ENCODE results near the gene RBFOX1. TPM values are rescaled to one million over a fixed set of nuclear protein-coding genes. Genes with fewer than 3 reads are reported as not detected.

The RBFOX1 gene
- total RNA-seq, 1 donor from 2014 or later = 0.84 TPM

DNA sequence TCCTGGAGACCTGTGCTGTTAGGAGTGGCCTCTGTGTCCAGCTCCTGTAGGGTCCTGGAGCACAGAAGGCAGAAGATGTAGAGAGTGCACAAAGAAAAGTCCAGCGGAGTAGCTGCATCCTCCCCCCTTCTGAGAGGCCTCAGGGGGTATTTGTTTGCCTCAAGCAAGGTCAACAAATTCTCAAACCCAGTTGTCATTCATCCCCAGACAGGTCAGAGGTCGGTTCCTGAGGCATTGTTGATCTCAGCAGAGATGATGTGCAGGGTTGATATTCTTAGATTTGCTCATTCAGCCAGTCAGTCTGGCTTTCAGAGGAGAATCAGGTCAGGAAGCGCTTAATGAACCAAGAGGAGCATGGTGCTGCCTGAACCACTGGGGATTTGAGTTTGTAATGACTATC, 8.3 kb upstream of the RBFOX1 start:
- H3K36me3 Mint-ChIP-seq (ENCODE audit: low read depth, unreplicated experiment) = no peaks in the 10 kb centered on the region
- no peaks in the 10 kb centered on the region for H3K9me3 Mint-ChIP-seq (ENCODE audit: unreplicated experiment)
- TF ChIP-seq, protein P1, sequence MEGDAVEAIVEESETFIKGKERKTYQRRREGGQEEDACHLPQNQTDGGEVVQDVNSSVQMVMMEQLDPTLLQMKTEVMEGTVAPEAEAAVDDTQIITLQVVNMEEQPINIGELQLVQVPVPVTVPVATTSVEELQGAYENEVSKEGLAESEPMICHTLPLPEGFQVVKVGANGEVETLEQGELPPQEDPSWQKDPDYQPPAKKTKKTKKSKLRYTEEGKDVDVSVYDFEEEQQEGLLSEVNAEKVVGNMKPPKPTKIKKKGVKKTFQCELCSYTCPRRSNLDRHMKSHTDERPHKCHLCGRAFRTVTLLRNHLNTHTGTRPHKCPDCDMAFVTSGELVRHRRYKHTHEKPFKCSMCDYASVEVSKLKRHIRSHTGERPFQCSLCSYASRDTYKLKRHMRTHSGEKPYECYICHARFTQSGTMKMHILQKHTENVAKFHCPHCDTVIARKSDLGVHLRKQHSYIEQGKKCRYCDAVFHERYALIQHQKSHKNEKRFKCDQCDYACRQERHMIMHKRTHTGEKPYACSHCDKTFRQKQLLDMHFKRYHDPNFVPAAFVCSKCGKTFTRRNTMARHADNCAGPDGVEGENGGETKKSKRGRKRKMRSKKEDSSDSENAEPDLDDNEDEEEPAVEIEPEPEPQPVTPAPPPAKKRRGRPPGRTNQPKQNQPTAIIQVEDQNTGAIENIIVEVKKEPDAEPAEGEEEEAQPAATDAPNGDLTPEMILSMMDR (IDR thresholded peaks at IDR 0.05; ENCODE audit: insufficient read depth, low read depth, low read length) = no peak
- TF ChIP-seq EZH2 (IDR thresholded peaks at IDR 0.05; ENCODE audit: insufficient read depth, low read length) = no peak
- Histone ChIP-seq H3K36me3 (ENCODE audit: insufficient read depth, low read length) (no peaks in the 10 kb centered on the region), H3K9me3 (ENCODE audit: insufficient read depth, low read depth, low read length) (peaks cover 8% of the 10 kb centered on the region), H3K4me2 (ENCODE audit: low read length) (no peak overlapping the region), H3K4me3 (ENCODE audit: insufficient read depth, low read depth, low read length) (no peak overlapping the region), H3K9ac (ENCODE audit: low read length) (no peak overlapping the region), H2AFZ (ENCODE audit: low read depth, low read length) (no peak overlapping the region), H3K4me1 (ENCODE audit: insufficient read depth, low read length) (no peaks in the 10 kb centered on the region), H3K27me3 (ENCODE audit: insufficient read depth, low read length) (no peaks in the 10 kb centered on the region), H3K27ac (ENCODE audit: low read depth, low read length) (no peak overlapping the region), H3K79me2 (ENCODE audit: insufficient read depth, low read length) (no peaks in the 10 kb centered on the region), H4K20me1 (ENCODE audit: insufficient read depth, low read length) (no peaks in the 10 kb centered on the region)
- H3K27ac Mint-ChIP-seq (ENCODE audit: unreplicated experiment) = no peak overlapping the region
- H3K27me3 Mint-ChIP-seq (ENCODE audit: low read depth, unreplicated experiment) = peaks cover 10% of the 10 kb centered on the region
- no peak for FAIRE-seq
- no peak overlapping the region for H3K4me3 Mint-ChIP-seq (ENCODE audit: unreplicated experiment)
- no peaks in the 10 kb centered on the region for H3K4me1 Mint-ChIP-seq (ENCODE audit: low read depth, unreplicated experiment)
- no peak for DNase-seq (ENCODE audit: low read depth)

DNA sequence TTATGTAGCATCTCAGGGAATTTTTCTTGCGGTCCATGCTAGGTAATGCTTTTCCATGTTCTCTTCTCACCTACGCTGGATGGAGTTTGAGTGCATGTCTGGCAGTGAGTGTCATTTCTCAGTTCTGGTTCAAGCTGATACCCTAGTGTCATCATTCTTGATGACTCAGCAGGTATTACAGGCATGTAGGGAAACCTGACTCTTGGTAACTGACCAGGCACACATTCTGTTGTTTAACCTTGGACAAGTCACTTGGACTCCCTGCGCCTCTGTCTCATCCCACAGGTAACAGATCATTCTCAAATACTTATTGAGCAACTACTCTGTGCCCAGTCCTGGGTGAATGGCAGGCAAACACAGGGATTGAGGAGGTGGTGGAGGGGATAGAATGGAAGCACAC, 6.8 kb upstream of the RBFOX1 start:
- Histone ChIP-seq H3K27me3 (ENCODE audit: insufficient read depth, low read length) (no peaks in the 10 kb centered on the region), H3K4me1 (ENCODE audit: insufficient read depth, low read length) (no peaks in the 10 kb centered on the region), H3K4me3 (ENCODE audit: insufficient read depth, low read depth, low read length) (no peak overlapping the region), H3K4me2 (ENCODE audit: low read length) (no peak overlapping the region), H3K36me3 (ENCODE audit: insufficient read depth, low read length) (no peaks in the 10 kb centered on the region), H4K20me1 (ENCODE audit: insufficient read depth, low read length) (no peaks in the 10 kb centered on the region), H3K9me3 (ENCODE audit: insufficient read depth, low read depth, low read length) (peaks cover 9% of the 10 kb centered on the region), H2AFZ (ENCODE audit: low read depth, low read length) (no peak overlapping the region), H3K9ac (ENCODE audit: low read length) (no peak overlapping the region), H3K79me2 (ENCODE audit: insufficient read depth, low read length) (no peaks in the 10 kb centered on the region), H3K27ac (ENCODE audit: low read depth, low read length) (no peak overlapping the region)
- FAIRE-seq (no peak), DNase-seq (ENCODE audit: low read depth) (no peak)
- H3K4me3 Mint-ChIP-seq (ENCODE audit: unreplicated experiment) = no peak overlapping the region
- H3K27ac Mint-ChIP-seq (ENCODE audit: unreplicated experiment) = no peak overlapping the region
- no peak for TF ChIP-seq EZH2 (IDR thresholded peaks at IDR 0.05; ENCODE audit: insufficient read depth, low read length)
- TF ChIP-seq, protein P1 (IDR thresholded peaks at IDR 0.05; ENCODE audit: insufficient read depth, low read depth, low read length) = no peak
- peaks cover 3% of the 10 kb centered on the region for H3K4me1 Mint-ChIP-seq (ENCODE audit: low read depth, unreplicated experiment)
- no peaks in the 10 kb centered on the region for H3K9me3 Mint-ChIP-seq (ENCODE audit: unreplicated experiment)
- no peaks in the 10 kb centered on the region for H3K36me3 Mint-ChIP-seq (ENCODE audit: low read depth, unreplicated experiment)
- H3K27me3 Mint-ChIP-seq (ENCODE audit: low read depth, unreplicated experiment) = peaks cover 10% of the 10 kb centered on the region

DNA sequence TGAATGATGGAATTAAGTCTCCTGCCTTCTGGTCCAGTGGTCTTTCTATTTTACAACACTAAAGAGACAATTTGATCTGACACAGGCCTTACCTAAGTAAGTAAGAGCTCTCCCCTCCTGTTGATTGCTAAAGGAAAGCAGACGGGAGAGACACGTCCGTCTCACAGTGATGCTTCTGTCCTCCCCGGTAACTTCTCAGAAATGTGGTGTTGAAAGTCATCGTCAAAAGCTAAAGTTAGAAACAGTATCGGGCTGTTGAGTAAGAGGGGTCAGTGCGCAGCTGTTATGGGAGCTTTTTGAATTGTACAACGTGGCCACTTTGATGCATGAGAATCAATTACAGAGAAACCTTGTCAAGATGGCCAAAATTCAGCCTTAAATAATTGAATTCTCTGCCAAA, 1.9 kb upstream of the RBFOX1 start:
- no peaks in the 10 kb centered on the region for H3K36me3 ChIP-seq (ENCODE audit: insufficient read depth, low read length)
- DNase-seq (ENCODE audit: low read depth) (no peak), FAIRE-seq (no peak)
- H3K27me3 Mint-ChIP-seq (ENCODE audit: low read depth, unreplicated experiment) = peaks cover 5% of the 10 kb centered on the region
- H2AFZ ChIP-seq (ENCODE audit: low read depth, low read length) = no peak overlapping the region
- H3K9me3 ChIP-seq (ENCODE audit: insufficient read depth, low read depth, low read length) = peaks cover 9% of the 10 kb centered on the region
- no peaks in the 10 kb centered on the region for H3K9me3 Mint-ChIP-seq (ENCODE audit: unreplicated experiment)
- TF ChIP-seq, protein P1 (IDR thresholded peaks at IDR 0.05; ENCODE audit: insufficient read depth, low read depth, low read length) = no peak
- TF ChIP-seq EZH2 (IDR thresholded peaks at IDR 0.05; ENCODE audit: insufficient read depth, low read length) = no peak
- no peaks in the 10 kb centered on the region for H3K27me3 ChIP-seq (ENCODE audit: insufficient read depth, low read length)
- H3K4me2 ChIP-seq (ENCODE audit: low read length) = no peak overlapping the region
- H3K9ac ChIP-seq (ENCODE audit: low read length) = no peak overlapping the region
- no peak overlapping the region for H3K4me3 Mint-ChIP-seq (ENCODE audit: unreplicated experiment)
- H3K27ac Mint-ChIP-seq (ENCODE audit: unreplicated experiment) = no peak overlapping the region
- no peak overlapping the region for H3K27ac ChIP-seq (ENCODE audit: low read depth, low read length)
- no peak overlapping the region for H3K4me3 ChIP-seq (ENCODE audit: insufficient read depth, low read depth, low read length)
- H3K4me1 ChIP-seq (ENCODE audit: insufficient read depth, low read length) = no peaks in the 10 kb centered on the region
- no peaks in the 10 kb centered on the region for H4K20me1 ChIP-seq (ENCODE audit: insufficient read depth, low read length)
- H3K4me1 Mint-ChIP-seq (ENCODE audit: low read depth, unreplicated experiment) = peaks cover 26% of the 10 kb centered on the region
- no peaks in the 10 kb centered on the region for H3K79me2 ChIP-seq (ENCODE audit: insufficient read depth, low read length)
- no peaks in the 10 kb centered on the region for H3K36me3 Mint-ChIP-seq (ENCODE audit: low read depth, unreplicated experiment)
